ENCODE data around the gene UBR7. TPM values are rescaled to one million over a fixed set of nuclear protein-coding genes. Genes with fewer than 3 reads are reported as not detected.

UBR7 gene
- total RNA-seq, 1 experiment from 2014 or later, result 23.9 TPM

Other genes starting within 250 kb of the UBR7 start
- 70.2 TPM for gene ITPK1, start 91.3 kb upstream of the UBR7 start, total RNA-seq (2021; ENCODE audit: unreplicated experiment)
- 14.2 TPM for gene MOAP1, start 22.4 kb upstream of the UBR7 start, total RNA-seq (2021; ENCODE audit: unreplicated experiment)
- 19.5 TPM for gene LYSET, start 21.9 kb upstream of the UBR7 start, total RNA-seq (2021; ENCODE audit: unreplicated experiment)
- 11.2 TPM for gene GON7, start 191 bp upstream of the UBR7 start, total RNA-seq (2021; ENCODE audit: unreplicated experiment)
- gene BTBD7, start 125.8 kb downstream of the UBR7 start, total RNA-seq (2021; ENCODE audit: unreplicated experiment), result 30.8 TPM
- gene COX8C, start 139.9 kb downstream of the UBR7 start, total RNA-seq (2021; ENCODE audit: unreplicated experiment), result not detected
- 0.10 TPM for gene UNC79, start 223.7 kb downstream of the UBR7 start, total RNA-seq (2021; ENCODE audit: unreplicated experiment)